C4-2B (cell line): ENCODE data around the gene AZIN2.

ENCODE experiments used
- ZFX ChIP-seq: fragments of 450-650 bp; IDR thresholded peaks from 2 replicates; pipeline ENCODE4 v1.6.1; 2017
- TF ChIP-seq, protein P1 (sequence below): fragments of 450-650 bp; conservative IDR thresholded peaks from 2 replicates; pipeline ENCODE4 v1.5.1; 2017; ENCODE audit warnings: mild to moderate bottlenecking

DNA sequence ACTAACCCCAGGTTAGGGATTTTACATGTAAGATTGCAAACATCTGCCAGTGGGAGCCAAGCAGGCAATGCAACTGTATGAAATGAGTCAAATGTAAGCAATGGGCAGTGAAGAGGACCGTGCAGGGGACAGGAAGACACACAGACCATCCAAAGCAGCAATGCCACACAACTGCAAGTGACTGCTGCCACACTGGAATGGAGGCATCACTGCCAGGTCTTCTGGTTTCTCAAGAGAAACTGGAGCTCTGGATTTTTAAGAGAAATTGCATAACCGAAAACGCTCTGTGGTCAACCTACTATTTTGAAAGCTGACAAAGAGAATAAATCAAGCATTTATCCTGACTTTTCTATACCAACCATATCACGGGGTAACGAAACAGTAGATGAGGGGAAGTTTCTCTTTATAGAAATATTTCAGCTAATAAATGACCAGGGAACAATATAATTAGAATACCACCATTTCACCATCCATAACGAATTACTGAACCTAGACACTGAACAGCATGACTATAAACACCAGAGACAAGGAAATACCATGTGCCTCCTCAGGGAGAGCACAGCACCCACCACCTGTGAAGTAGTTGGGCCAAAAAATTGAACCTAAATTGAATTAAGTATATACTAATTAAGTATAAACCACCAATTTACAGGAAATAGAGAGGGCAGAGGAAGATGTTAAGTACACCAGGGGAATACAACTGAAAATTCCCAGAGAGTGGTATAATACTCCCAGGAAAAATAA, 48.7 kb upstream of the AZIN2 start:
- TF ChIP-seq, protein P1, sequence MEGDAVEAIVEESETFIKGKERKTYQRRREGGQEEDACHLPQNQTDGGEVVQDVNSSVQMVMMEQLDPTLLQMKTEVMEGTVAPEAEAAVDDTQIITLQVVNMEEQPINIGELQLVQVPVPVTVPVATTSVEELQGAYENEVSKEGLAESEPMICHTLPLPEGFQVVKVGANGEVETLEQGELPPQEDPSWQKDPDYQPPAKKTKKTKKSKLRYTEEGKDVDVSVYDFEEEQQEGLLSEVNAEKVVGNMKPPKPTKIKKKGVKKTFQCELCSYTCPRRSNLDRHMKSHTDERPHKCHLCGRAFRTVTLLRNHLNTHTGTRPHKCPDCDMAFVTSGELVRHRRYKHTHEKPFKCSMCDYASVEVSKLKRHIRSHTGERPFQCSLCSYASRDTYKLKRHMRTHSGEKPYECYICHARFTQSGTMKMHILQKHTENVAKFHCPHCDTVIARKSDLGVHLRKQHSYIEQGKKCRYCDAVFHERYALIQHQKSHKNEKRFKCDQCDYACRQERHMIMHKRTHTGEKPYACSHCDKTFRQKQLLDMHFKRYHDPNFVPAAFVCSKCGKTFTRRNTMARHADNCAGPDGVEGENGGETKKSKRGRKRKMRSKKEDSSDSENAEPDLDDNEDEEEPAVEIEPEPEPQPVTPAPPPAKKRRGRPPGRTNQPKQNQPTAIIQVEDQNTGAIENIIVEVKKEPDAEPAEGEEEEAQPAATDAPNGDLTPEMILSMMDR, result no peak
- no peak for TF ChIP-seq ZFX
